Dendritic cell treated with granulocyte-macrophage colony-stimulating factor and Interleukin-4, amounts not matched to agents 40 ng/mL and 50 ng/mL, for 4 days (primary cell): ENCODE data around the gene UQCC3.
"Not testable (repeated sequence)": the region's sequence is repeated elsewhere in the genome, so short reads cannot be mapped to it uniquely, and the experiment has no call there.

ENCODE experiments used
- H3K27ac Mint-ChIP-seq: one replicate; pipeline ENCODE4 v1.8.0; 2022; ENCODE audit warnings: mild to moderate bottlenecking, mixed read lengths
- H3K27me3 Mint-ChIP-seq: one replicate; pipeline ENCODE4 v1.8.0; 2022; ENCODE audit warnings: mild to moderate bottlenecking, mixed read lengths
- H3K36me3 Mint-ChIP-seq: one replicate; pipeline ENCODE4 v1.8.0; 2022; ENCODE audit warnings: low read depth, mixed read lengths
- H3K4me1 Mint-ChIP-seq: one replicate; pipeline ENCODE4 v1.8.0; 2022; ENCODE audit warnings: low read depth, mixed read lengths
- H3K4me3 Mint-ChIP-seq: one replicate; pipeline ENCODE4 v1.8.0; 2022; ENCODE audit warnings: mild to moderate bottlenecking, moderate library complexity, mixed read lengths
- H3K9me3 Mint-ChIP-seq: one replicate; pipeline ENCODE4 v1.8.0; 2022; ENCODE audit warnings: mixed read lengths
- intact Hi-C: fragments of 100-400 bp; cut with micrococcal nuclease; formaldehyde crosslinking; loops from one replicate; pipeline ENCODE4 v1.15.0; 2022

UQCC3 gene

DNA sequence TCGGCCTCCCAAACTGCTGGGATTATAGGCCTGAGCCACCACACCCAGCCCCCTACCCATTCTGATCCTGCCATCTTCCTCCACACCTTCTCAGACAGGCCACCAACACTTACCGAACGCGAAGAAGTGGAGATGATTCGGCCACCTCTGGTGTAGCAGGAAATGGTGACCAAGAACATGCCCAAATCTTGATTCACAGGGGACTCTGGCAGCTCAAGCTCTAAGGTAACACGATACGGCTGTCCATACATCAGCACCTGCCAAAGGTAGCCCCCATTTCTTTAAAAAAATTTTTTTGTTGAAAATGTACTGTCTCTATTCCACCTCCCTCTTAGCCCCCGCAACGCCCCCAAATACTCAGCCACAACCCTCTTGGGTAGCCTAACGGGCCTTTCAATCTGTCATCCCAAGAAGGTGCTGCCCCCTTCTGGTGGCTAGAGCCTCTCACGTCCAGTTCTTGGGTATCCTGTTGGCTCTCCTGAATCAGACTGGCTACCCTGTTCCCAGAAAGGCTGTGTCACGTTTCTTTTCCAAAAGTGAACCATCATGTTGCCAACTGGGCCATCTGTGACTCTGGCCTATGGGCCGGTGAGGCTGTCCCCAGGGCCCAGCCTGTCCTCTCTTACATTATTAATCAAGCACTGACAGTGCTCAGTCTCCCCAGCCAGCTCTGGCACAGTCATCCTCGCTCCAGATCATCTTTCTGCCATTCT lies 23.1 kb downstream of the UQCC3 start:
- no peak overlapping the region for H3K4me3 Mint-ChIP-seq
- H3K27me3 Mint-ChIP-seq: peaks cover 4% of the 10 kb centered on the region
- peaks cover 90% of the 10 kb centered on the region for H3K36me3 Mint-ChIP-seq

DNA sequence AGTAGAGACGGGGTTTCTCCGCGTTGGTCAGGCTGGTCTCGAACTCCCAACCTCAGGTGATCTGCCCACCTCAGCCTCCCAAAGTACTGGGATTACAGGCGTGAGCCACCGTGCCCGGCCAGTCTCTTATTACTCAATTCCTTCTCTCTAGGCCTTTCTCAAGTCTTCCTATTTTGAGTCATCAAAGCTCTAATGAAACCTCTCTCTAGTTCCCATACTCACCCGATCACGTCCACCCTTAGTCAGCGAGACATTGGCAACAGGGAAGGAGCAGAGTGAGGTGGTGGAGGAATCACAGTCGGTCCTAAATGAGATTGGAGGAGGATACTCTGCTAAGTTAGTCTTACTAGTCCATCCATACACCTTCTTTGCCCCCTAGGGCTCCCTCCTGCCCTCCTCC lies 30.8 kb downstream of the UQCC3 start:
- no peak overlapping the region for H3K4me3 Mint-ChIP-seq
- no peaks in the 10 kb centered on the region for H3K27me3 Mint-ChIP-seq
- H3K27ac Mint-ChIP-seq: peak overlapping the region; percentile 86
- intact Hi-C loops: no loop called here
- no peaks in the 10 kb centered on the region for H3K9me3 Mint-ChIP-seq
- H3K4me1 Mint-ChIP-seq: peaks cover 47% of the 10 kb centered on the region
- peaks cover 63% of the 10 kb centered on the region for H3K36me3 Mint-ChIP-seq

More for the DNA sequence above, 23.1 kb downstream of the UQCC3 start:
- H3K4me1 Mint-ChIP-seq: peaks cover 9% of the 10 kb centered on the region
- intact Hi-C loops: loop anchor here (1.0 to 10.0 kb wide), 2 partner anchors 14 to 300 kb away; no protein-coding TSS in a partner anchor
- no peaks in the 10 kb centered on the region for H3K9me3 Mint-ChIP-seq
- H3K27ac Mint-ChIP-seq: peak overlapping the region; percentile 4

DNA sequence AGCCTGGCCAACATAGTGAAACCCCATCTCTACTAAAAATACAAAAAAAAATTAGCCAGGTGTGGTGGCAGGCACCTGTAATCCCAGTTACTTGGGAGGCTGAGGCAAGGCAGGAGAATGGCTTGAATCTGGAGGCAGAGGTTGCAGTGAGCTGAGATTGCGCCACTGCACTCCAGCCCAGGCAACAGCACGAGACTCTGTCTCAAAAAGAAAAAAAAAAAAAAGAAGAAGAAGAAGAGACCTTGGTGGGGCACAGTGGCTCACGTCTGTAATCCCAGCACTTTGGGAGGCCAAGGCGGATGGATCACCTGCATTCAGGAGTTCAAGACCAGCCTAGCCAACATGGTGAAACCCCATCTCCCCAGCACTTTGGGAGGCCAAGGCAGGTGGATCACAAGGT lies 32.4 kb downstream of the UQCC3 start:
- Mint-ChIP-seq H3K27ac (peak overlapping the region; percentile 70), H3K4me3 (peak overlapping the region; percentile 32), H3K4me1 (peaks cover 64% of the 10 kb centered on the region), H3K36me3 (peaks cover 60% of the 10 kb centered on the region)
- H3K9me3 Mint-ChIP-seq, H3K27me3 Mint-ChIP-seq, intact Hi-C loops: not testable (repeated sequence)

DNA sequence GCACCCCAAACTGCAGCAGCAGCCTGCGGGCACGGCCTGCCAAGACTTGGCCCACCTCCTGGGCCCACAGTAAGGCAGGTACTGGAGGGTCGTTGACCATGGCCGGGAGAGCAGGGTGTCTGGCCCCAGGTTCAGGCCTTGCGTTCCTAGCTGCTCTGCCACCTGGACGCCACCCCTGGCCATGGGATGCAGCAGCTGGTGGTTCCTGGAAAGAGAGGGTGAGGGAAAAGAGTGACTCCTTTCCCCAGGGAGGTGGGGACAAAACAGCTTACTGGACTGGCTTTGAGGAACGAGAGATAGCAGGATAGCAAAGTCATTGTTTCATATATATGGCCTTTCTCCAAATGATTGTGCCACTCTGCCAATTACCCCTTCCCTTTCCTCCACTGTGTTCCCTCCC lies 33.9 kb downstream of the UQCC3 start:
- Mint-ChIP-seq H3K27ac (peak overlapping the region; percentile 92), H3K27me3 (no peaks in the 10 kb centered on the region), H3K4me3 (peak overlapping the region; percentile 94), H3K4me1 (peaks cover 76% of the 10 kb centered on the region), H3K9me3 (no peaks in the 10 kb centered on the region), H3K36me3 (peaks cover 63% of the 10 kb centered on the region)
- intact Hi-C loops: loop anchor here (5.0 kb wide), 1 partner anchor 113 kb away; the partner anchor contains the start of gene TUT1

DNA sequence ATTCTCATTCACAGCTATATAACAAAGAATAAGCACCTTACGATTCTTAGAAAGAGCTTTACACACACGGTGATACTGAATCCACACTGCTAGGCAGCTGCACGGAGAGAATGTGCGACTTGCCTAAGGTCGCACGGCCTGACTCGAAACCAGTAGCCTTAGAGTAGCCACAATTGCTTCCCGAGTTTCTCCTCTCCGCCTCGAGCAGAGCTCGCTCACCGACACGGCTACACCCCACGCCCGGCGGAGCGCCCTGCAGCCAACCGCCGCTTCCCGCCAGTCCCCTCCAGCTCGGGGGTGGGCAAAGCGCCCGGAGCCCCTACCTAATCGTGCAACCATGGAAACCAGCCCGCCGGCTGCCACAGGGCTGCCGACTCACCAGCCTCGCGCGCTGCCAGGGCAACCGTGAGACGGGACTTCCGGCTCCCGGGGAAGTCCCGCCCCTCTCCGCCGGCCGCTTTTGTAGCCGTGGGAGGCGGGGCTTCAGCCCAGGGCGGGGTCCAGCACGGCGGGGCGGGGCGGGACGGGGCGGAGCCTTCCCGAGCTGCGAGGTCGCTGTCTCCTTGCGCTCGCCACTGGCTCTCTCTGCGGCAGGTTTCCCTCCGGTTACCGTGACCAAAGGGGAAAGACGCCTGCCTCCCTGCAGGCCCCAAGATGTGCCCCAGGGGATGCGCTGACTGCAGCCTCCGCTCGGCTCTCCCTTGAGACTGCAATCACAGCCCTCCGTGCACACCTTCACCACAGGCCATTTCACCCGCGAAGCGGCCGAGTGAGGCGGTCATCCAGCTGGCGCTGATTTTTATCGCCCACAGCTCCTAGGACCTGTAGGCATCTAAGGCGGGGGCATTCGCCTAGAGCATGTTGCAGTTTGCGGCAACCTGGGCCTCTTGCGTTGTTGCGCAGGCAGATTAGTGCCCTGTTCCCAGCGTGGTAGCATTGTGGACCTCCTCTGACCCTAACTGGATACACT lies 34.7 kb downstream of the UQCC3 start:
- H3K4me1 Mint-ChIP-seq: peaks cover 77% of the 10 kb centered on the region
- H3K36me3 Mint-ChIP-seq: peaks cover 63% of the 10 kb centered on the region
- intact Hi-C loops: loop anchor here (5.0 kb wide), 1 partner anchor 114 kb away; the partner anchor contains the start of gene TUT1
- peak overlapping the region; percentile 92 for H3K27ac Mint-ChIP-seq
- no peaks in the 10 kb centered on the region for H3K27me3 Mint-ChIP-seq
- peak overlapping the region; percentile 94 for H3K4me3 Mint-ChIP-seq
- H3K9me3 Mint-ChIP-seq: no peaks in the 10 kb centered on the region

DNA sequence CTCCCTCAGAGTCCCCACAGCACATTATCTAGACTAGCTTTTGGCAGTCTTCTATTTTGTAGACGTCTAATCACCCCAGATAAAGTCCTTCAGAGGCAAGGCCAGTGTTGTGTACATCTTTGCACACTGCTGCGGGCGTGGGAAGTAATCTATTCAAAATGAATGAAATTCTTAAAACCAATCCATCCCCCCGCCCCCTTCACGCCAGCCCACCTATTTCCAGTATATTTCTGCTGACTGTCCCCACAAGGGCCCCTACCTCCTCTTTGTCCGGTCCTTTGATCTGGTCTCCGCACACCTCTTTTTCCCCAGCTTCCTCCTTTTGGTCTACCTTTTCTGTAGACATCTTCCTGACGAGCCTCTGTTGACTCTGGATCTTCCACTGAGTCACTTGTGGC lies 35.4 kb downstream of the UQCC3 start:
- intact Hi-C loops: loop anchor here (5.0 kb wide), 1 partner anchor 115 kb away; the partner anchor contains the start of gene TUT1
- Mint-ChIP-seq H3K4me3 (peak overlapping the region; percentile 94), H3K27ac (peak overlapping the region; percentile 92), H3K27me3 (no peaks in the 10 kb centered on the region), H3K4me1 (peaks cover 74% of the 10 kb centered on the region), H3K36me3 (peaks cover 63% of the 10 kb centered on the region), H3K9me3 (no peaks in the 10 kb centered on the region)

DNA sequence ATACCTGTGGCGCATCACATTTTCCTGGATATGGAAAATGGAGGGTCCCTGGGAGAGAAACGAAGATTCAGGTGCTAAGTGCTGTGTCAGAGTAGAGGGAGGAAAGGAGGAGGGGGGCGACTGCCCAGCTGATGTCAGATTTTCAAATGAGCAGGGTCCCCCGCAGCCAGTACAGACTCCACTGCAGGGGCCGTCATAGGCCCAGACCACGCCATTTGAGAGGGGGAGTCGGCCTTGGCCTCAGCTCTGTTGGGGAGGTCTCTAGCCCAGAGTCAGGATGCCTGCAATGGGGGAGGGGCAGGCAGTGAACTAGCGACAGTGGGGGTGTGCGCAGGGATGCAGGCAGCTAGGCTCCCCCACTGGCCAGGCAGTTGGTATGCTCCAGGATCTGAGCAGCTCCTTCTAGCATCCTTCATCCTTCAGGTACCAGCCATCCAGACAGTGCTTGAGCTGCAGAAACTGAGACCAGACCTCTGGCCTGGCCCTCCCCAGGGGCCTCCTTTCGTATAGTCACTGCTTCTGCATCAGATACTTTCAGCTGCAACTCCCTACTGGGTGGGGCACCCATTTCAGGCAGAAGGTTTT lies 35.9 kb downstream of the UQCC3 start, which contains the start of the genes BSCL2 and GNG3:
BSCL2 (minus strand) TSS at position 148 of the 585 bp plus-strand sequence. CDS start 229 bp downstream, outside the sequence.
GNG3 (plus strand) TSS at position 400 of the 585 bp plus-strand sequence. CDS start 620 bp downstream, outside the sequence.
- intact Hi-C loops: loop anchor here (5.0 kb wide), 1 partner anchor 115 kb away; the partner anchor contains the start of gene TUT1
- H3K27ac Mint-ChIP-seq: peak within 1 kb of the TSS; percentile 92
- peak within 1 kb of the TSS; percentile 94 for H3K4me3 Mint-ChIP-seq
- H3K9me3 Mint-ChIP-seq: no peaks in the 10 kb centered on the region
- H3K4me1 Mint-ChIP-seq: peaks cover 69% of the 10 kb centered on the region
- H3K36me3 Mint-ChIP-seq: peaks cover 63% of the 10 kb centered on the region
- H3K27me3 Mint-ChIP-seq: no peaks in the 10 kb centered on the region

DNA sequence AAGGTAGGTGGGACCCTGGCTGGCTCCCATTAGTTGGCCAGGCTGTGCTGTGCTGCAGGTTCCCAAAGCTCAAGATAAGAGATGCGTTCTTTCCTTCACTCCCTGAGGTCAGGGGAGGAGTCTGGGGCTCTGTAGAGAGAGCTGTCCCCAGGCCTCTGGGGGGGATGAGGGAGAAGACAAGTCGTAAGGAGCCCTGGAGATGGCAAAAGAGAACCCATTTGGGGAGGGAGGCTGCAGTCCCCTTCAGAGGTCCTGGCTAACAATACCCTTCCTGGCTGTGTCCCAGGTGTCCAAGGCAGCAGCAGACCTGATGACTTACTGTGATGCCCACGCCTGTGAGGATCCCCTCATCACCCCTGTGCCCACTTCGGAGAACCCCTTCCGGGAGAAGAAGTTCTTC lies 36.9 kb downstream of the UQCC3 start:
- Mint-ChIP-seq H3K27ac (peak overlapping the region; percentile 91), H3K9me3 (no peaks in the 10 kb centered on the region)

DNA sequence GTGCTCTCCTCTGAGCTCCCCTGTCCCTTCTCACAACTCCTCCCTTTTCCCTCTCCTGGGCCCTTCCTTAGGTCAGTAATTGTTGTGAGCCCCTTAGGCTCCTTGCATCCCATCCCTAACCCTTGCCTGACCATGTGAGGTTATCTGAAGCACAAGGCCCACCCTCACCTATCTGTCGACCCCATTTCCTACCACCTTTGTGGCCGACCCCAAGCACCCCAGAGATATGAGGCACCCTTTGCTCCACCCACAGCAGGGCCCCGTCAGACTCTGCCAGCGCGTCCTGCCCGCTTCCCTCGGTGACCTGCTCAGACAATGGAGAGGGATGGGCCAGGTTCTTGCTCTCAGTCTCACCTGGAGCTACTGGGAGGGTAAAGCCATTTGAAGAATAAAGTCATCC lies 37.3 kb downstream of the UQCC3 start:
- no peaks in the 10 kb centered on the region for H3K27me3 Mint-ChIP-seq
- peaks cover 74% of the 10 kb centered on the region for H3K36me3 Mint-ChIP-seq
- peak overlapping the region; percentile 91 for H3K4me3 Mint-ChIP-seq
- peak overlapping the region; percentile 91 for H3K27ac Mint-ChIP-seq
- H3K9me3 Mint-ChIP-seq: no peaks in the 10 kb centered on the region
- intact Hi-C loops: loop anchor here (1.0 to 5.0 kb wide), 2 partner anchors 19 to 116 kb away; partner anchors contain the start of genes HNRNPUL2 and TUT1
- H3K4me1 Mint-ChIP-seq: peaks cover 60% of the 10 kb centered on the region

More for the DNA sequence above, 36.9 kb downstream of the UQCC3 start:
- Mint-ChIP-seq H3K36me3 (peaks cover 70% of the 10 kb centered on the region), H3K4me3 (peak overlapping the region; percentile 91), H3K27me3 (no peaks in the 10 kb centered on the region), H3K4me1 (peaks cover 63% of the 10 kb centered on the region)
- intact Hi-C loops: loop anchor here (5.0 kb wide), 1 partner anchor 116 kb away; the partner anchor contains the start of gene TUT1

DNA sequence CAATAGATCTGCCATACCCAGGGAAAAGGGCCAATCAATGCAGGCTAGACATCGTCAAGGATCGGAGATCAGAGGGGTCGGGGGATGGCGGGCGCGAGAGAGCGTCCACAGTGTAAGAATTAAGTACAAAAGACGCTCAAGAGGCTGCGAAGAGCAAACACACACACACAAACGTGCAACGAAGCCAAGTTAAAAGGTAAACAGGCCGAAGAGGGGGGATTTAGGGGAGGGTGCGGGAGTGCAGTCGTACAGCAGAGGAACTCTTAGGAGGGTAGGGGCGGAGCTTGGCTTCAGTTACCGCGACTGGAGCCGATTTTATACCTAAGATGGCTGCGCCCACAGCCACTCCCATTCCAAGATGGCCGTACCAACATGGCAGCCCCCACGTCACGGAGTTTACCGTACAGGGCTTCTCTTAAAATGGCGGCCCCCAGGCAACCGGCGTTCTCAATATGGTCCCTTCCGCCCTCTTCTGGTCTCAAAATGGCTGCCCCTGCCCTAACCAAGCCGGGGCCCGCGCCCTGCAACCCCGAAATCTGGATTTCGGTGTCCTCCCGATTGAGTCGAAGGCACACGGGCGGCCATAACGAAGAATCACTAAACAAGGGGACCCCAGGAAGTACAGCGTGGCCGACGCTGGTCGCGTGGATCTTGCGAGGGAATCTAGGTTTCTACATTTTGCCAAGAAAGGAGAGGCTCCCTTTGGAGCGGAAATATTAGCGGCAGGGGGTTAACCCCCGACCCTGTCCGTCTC lies 38.0 kb downstream of the UQCC3 start:
- Mint-ChIP-seq H3K4me3 (peak overlapping the region; percentile 91), H3K27ac (peak overlapping the region; percentile 91), H3K9me3 (no peaks in the 10 kb centered on the region), H3K36me3 (peaks cover 81% of the 10 kb centered on the region), H3K4me1 (peaks cover 60% of the 10 kb centered on the region), H3K27me3 (no peaks in the 10 kb centered on the region)
- intact Hi-C loops: loop anchor here (1.0 to 5.0 kb wide), 2 partner anchors 18 to 117 kb away; partner anchors contain the start of genes HNRNPUL2 and TUT1

DNA sequence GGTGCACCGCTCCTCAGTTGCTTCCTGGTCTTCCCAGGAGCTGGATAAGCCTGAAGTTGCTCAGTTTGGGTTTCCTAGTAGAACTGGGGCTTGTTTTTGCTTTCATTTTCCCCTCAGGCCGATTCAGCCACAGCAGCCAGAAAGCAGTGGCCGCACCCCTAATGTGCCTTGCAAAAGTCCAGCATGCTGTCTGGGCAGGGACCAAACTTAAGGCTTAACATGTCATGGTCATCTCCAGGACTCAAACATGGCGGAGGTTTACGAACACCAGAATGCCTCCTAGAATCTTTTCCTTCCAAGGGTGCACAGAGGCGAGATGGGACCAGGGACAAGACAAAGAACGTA lies 38.5 kb downstream of the UQCC3 start:
- Mint-ChIP-seq H3K9me3 (no peaks in the 10 kb centered on the region), H3K36me3 (peaks cover 86% of the 10 kb centered on the region)
- intact Hi-C loops: no loop called here

DNA sequence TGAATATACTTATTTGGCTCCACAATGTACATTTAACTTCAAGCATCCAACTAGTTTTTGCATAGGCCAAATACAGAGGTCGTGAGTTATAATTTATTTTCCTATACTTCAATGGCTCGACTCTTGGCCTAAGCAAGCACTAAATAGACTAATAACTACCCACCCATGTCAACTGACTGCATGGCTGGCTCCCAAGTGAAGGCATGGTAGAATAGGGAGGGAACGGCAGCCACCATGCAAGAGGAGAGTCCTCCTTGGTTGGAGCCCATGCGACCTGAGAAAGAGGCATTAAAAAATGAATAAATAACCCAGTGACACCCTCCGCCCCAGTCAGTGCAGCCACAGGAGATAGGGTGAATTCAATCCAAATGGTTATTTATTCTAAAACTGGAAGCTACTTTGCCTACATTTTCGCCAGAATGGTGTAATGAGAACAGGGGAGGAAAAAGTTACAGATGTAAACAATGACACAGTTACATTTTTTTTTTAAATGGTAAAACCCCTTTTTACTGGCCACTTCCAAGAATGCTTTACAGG lies 40.9 kb downstream of the UQCC3 start:
- Mint-ChIP-seq H3K36me3 (peaks cover 97% of the 10 kb centered on the region), H3K4me3 (no peak overlapping the region), H3K27me3 (no peaks in the 10 kb centered on the region), H3K4me1 (peaks cover 54% of the 10 kb centered on the region), H3K27ac (no peak overlapping the region), H3K9me3 (no peaks in the 10 kb centered on the region)
- intact Hi-C loops: no loop called here

More for the DNA sequence above, 38.5 kb downstream of the UQCC3 start:
- peaks cover 60% of the 10 kb centered on the region for H3K4me1 Mint-ChIP-seq
- no peaks in the 10 kb centered on the region for H3K27me3 Mint-ChIP-seq
- peak overlapping the region; percentile 91 for H3K4me3 Mint-ChIP-seq
- peak overlapping the region; percentile 91 for H3K27ac Mint-ChIP-seq
